Stimulated activated naive CD8-positive, alpha-beta T cell treated with anti-CD3 and anti-CD28 coated beads, Interleukin-15, amount 100 ng/mL, for 72 hours (primary cell): ENCODE data around the gene MAGEA4.

Source experiments
- ATAC-seq: fragments of 150-1000 bp; cut with Tn5 transposase; 2 replicates; pipeline ENCODE4 v1.10.0; 2021; ENCODE audit warnings: mild to moderate bottlenecking, moderate library complexity
- DNase-seq, 2 donors: peaks; one replicate each; pipeline ENCODE4 v3.0.0; 2021 to 2022
- H3K27ac Mint-ChIP-seq, 2 donors: one replicate each; pipeline ENCODE4 v1.8.0; 2022; ENCODE audit warnings: mild to moderate bottlenecking in 2 of 2, mixed read lengths in 2 of 2, moderate library complexity in 2 of 2
- H3K27me3 Mint-ChIP-seq: one replicate; pipeline ENCODE4 v1.8.0; 2022; ENCODE audit warnings: mixed read lengths
- H3K4me1 Mint-ChIP-seq: one replicate; pipeline ENCODE4 v1.8.0; 2022; ENCODE audit warnings: mild to moderate bottlenecking, mixed read lengths
- H3K4me3 Mint-ChIP-seq, 2 donors: one replicate each; pipeline ENCODE4 v1.8.0; 2022; ENCODE audit warnings: mild to moderate bottlenecking in 2 of 2, mixed read lengths in 2 of 2, moderate library complexity in 1 of 2
- H3K9me3 Mint-ChIP-seq, 2 donors: one replicate each; pipeline ENCODE4 v1.8.0; 2022; ENCODE audit warnings: mixed read lengths in 2 of 2

The MAGEA4 gene

DNA sequence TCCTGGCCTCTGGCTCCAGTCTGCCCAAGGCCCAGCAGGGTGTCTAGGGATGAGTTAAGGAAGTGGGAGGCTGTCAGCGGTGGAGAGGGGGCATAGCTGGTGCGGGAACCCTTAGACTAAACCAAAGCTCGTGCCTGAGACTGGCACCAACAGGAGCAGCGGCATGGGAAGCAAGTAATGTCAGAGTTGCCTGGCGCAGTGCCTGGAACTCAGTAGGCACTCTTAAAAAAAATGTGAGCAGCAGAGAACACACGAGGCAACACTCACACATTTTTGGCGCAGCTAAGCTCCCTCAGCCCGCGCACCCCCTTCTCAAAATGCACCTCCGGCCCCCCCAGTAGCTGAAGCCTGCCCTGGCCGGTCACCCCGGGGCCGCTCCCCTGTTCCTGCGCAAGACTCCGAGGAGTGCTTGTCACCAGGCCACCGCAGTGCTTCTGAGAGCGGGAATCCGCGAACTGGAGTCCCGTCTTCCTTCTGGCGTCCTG, 61.2 kb downstream of the MAGEA4 start:
- no peak overlapping the region for H3K27ac Mint-ChIP-seq
- no peaks in the 10 kb centered on the region for H3K9me3 Mint-ChIP-seq
- no peaks in the 10 kb centered on the region for H3K4me1 Mint-ChIP-seq
- ATAC-seq (no peak), DNase-seq (no peak)
- no peak overlapping the region for H3K4me3 Mint-ChIP-seq
- peaks cover 36% of the 10 kb centered on the region for H3K27me3 Mint-ChIP-seq
